Stomach (tissue), 9 donors: ENCODE results near the gene MIB1. TPM values are rescaled to one million over a fixed set of nuclear protein-coding genes. Genes with fewer than 3 reads are reported as not detected.

ENCODE experiments used
- DNase-seq, 2 donors: peaks; one replicate each; pipeline versions ENCODE4 v3.0.0 to v3.0.0-alpha.2; 2013 to 2019
- H3K27ac ChIP-seq, 5 donors: fragments of 200-600 bp in 4 of 5; sonication (generic) in 4 of 5; one replicate each; pipeline ENCODE4 v1.5.1; 2013 to 2019; ENCODE audit warnings: mild to moderate bottlenecking in 1 of 5, moderate library complexity in 1 of 5
- H3K27me3 ChIP-seq, 3 donors: fragments of 200-600 bp; sonication (generic); one replicate each; pipeline ENCODE4 v1.5.1; 2017 to 2019; ENCODE audit warnings: mixed run types in 1 of 3
- H3K36me3 ChIP-seq, 4 donors: fragments of 200-600 bp; sonication (generic); 1 replicate in 3 of 4; 2 replicates in 1 of 4; pipeline ENCODE4 v1.5.1; 2016 to 2019
- H3K4me1 ChIP-seq, 4 donors: fragments of 200-600 bp; sonication (generic); one replicate each; pipeline ENCODE4 v1.5.1; 2016 to 2019
- H3K4me3 ChIP-seq, 4 donors: fragments of 200-600 bp; sonication (generic) in 3 of 4; one replicate each; pipeline ENCODE4 v1.5.1; 2016 to 2019; ENCODE audit warnings: mild to moderate bottlenecking in 1 of 4
- H3K9me3 ChIP-seq, 4 donors: fragments of 200-600 bp; sonication (generic); one replicate each; pipeline ENCODE4 v1.5.1; 2016 to 2019
- EP300 ChIP-seq: sonication (generic); formaldehyde crosslinking; IDR thresholded peaks from one replicate; pipeline ENCODE4 v1.6.1; 2017; ENCODE audit warnings: antibody characterized with exemption
- POLR2A ChIP-seq, 4 donors: fragments of 450-650 bp; IDR thresholded peaks; one replicate each; pipeline ENCODE4 v1.6.1; 2016; ENCODE audit warnings: antibody characterized with exemption in 4 of 4, control low read depth in 2 of 4, mild to moderate bottlenecking in 1 of 4, moderate library complexity in 1 of 4
- POLR2AphosphoS5 ChIP-seq, 3 donors: sonication (generic); formaldehyde crosslinking; IDR thresholded peaks; one replicate each; pipeline ENCODE4 v1.6.1; 2016; ENCODE audit warnings: antibody characterized with exemption in 3 of 3
- WGBS, 5 donors: extraction: QIAGEN DNeasy Blood & Tissue Kit in 3 of 5; methylation state at CpG; one replicate each; pipeline versions ENCODE4 v1.1.5 to v1.1.7; 2013 to 2018; 5-methylcytosine and 5-hydroxymethylcytosine counted together
- intact Hi-C: fragments of 100-400 bp; cut with DNase I; formaldehyde crosslinking; loops from one replicate; pipeline ENCODE4 v1.15.1; 2023; ENCODE audit warnings: low total_unique reads
- polyA plus RNA-seq, 3 donors: library from polyadenylated mRNA; stranded (reverse); fragments of 200-250 nt; gene quantifications; one replicate each; pipeline ENCODE4 v1.2.3, GENCODE V29; 2013
- total RNA-seq, 5 donors: library from RNA; depleted of rRNA; stranded (reverse); fragments of >200 nt; gene quantifications; one replicate each; pipeline versions ENCODE4 v1.1.0 to v1.2.3, GENCODE V29; 2014 to 2016
- TF ChIP-seq, protein P1 (sequence below), 7 experiments: fragments of 450-650 bp in 4 of 7; fragments of 200-600 bp in 3 of 7; sonication (generic) in 3 of 7; IDR thresholded peaks; one replicate each; pipeline ENCODE4 v1.5.1; 2016 to 2019; ENCODE audit warnings: antibody characterized with exemption in 7 of 7, control low read depth in 2 of 7, mild to moderate bottlenecking in 1 of 7
- donor health status: healthy with polysubstance abuse.
- donor health status: Bipolar disorder and iron deficiency.
- donor health status: healthy.

Gene MIB1
- total and polyA plus RNA-seq, 8 donors, result 4.4 to 83.5 (median 13.1) TPM

DNA sequence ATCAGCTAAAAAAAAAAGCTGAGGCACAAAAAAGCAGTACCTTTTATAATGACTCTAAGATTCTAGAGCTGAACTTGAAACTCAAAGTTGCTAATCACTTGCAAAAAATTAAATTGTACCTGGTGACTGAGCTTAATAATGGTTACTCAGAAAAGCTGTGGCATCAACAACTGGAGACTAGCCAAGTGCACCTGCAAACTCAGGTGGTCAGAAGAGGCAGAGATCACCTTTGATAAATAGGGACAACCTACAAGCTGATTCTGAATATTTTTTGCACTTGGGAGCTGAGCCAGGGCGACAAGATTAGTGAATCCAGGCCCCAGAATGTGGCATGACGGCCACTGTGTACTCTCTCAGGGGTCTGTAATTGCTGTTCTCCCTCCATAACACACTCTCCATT lies 39.0 kb upstream of the MIB1 start:
- Histone ChIP-seq H3K9me3 (no peaks in the 10 kb centered on the region), H3K4me3 (no peak overlapping the region), H3K27me3 (no peaks in the 10 kb centered on the region), H3K4me1 (peaks cover 5 to 25% (median 15%) of the 10 kb centered on the region in 4 donors), H3K36me3 (peaks cover 4 to 44% (median 32%) of the 10 kb centered on the region in 4 donors), H3K27ac (no peak overlapping the region)
- WGBS, 5 donors, result 88 to 94% (median 92%) methylated on average over 2 of the region's 2 CpGs
- no peak for DNase-seq
- TF ChIP-seq EP300 (no peak), POLR2A (IDR thresholded peaks at IDR 0.05) (no peak), POLR2AphosphoS5 (IDR thresholded peaks at IDR 0.05) (no peak)
- TF ChIP-seq, protein P1, sequence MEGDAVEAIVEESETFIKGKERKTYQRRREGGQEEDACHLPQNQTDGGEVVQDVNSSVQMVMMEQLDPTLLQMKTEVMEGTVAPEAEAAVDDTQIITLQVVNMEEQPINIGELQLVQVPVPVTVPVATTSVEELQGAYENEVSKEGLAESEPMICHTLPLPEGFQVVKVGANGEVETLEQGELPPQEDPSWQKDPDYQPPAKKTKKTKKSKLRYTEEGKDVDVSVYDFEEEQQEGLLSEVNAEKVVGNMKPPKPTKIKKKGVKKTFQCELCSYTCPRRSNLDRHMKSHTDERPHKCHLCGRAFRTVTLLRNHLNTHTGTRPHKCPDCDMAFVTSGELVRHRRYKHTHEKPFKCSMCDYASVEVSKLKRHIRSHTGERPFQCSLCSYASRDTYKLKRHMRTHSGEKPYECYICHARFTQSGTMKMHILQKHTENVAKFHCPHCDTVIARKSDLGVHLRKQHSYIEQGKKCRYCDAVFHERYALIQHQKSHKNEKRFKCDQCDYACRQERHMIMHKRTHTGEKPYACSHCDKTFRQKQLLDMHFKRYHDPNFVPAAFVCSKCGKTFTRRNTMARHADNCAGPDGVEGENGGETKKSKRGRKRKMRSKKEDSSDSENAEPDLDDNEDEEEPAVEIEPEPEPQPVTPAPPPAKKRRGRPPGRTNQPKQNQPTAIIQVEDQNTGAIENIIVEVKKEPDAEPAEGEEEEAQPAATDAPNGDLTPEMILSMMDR (IDR thresholded peaks at IDR 0.05), result no peak
- intact Hi-C loops, result no loop called here

DNA sequence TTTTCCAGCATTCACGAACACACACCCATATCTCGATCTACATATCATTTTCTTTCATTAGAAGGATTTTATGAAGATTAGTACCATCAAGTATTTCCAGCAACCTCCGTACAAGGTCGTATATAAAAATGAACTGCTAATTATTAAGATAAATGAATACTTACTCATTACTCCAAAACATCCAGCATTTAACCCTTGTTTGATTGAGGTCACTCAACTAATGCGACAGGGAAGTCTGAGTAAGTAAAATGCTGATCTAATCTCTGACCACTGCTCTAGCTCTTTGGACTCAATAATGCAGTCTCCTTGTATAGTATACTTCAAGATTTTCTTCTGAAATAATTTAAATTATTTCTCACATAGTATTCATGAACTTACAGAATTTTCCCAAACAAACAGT lies 38.0 kb upstream of the MIB1 start:
- intact Hi-C loops, result no loop called here
- TF ChIP-seq, protein P1 (IDR thresholded peaks at IDR 0.05), result no peak
- no peak for TF ChIP-seq POLR2A (IDR thresholded peaks at IDR 0.05)
- TF ChIP-seq POLR2AphosphoS5 (IDR thresholded peaks at IDR 0.05), result no peak
- TF ChIP-seq EP300, result no peak
- Histone ChIP-seq H3K27me3 (no peaks in the 10 kb centered on the region), H3K4me3 (peak overlapping the region in 2 of 4 donors; percentile 71 to 86), H3K4me1 (peaks cover 5 to 25% (median 15%) of the 10 kb centered on the region in 4 donors), H3K9me3 (no peaks in the 10 kb centered on the region), H3K36me3 (peaks cover 4 to 40% (median 32%) of the 10 kb centered on the region in 4 donors), H3K27ac (peak overlapping the region in 1 of 5 donors; percentile 95)
- 76 to 79% (median 77%) methylated on average over 5 of the region's 5 CpGs for WGBS, 5 donors
- no peak for DNase-seq

DNA sequence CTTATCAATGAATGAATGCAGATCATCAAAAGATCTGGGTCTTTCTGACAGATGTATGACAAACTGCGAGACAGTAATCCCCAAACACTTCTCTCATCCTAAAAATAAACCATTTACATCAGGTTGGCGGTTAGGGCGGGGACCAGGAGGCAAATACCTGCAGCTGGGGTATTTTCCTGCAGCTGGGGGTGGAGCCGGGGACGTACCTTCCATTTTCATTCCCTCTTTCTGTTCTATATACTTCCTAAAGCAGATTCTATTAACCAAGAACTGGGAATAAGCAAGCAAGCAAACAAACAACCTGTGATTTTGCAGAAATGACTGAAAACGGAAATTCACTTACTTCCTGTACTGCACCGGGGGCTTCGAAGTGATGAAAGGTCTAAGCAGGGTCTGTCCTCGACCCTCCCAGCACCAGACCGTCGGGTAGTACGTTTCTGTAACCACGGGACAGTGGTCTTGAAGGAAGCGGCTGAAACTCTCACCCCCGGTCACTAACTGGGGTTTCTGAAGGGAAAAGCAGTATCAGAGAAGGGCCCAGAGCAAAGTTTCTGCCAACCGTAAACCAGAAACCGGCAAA lies 37.3 kb upstream of the MIB1 start:
- no peaks in the 10 kb centered on the region for H3K9me3 ChIP-seq
- WGBS, 5 donors, result 3 to 6% (median 3%) methylated on average over 17 of the region's 17 CpGs
- intact Hi-C loops, result no loop called here
- peak; percentile 34 to 57 for DNase-seq
- H3K4me1 ChIP-seq, result peaks cover 5 to 25% (median 15%) of the 10 kb centered on the region in 4 donors
- H3K27ac ChIP-seq, result peak overlapping the region; percentile 93 to 97 (median 96)
- peak overlapping the region; percentile 71 to 94 (median 87) for H3K4me3 ChIP-seq
- H3K36me3 ChIP-seq, result peaks cover 4 to 35% (median 29%) of the 10 kb centered on the region in 4 donors
- H3K27me3 ChIP-seq, result no peaks in the 10 kb centered on the region
- TF ChIP-seq POLR2A (IDR thresholded peaks at IDR 0.05) (no peak), POLR2AphosphoS5 (IDR thresholded peaks at IDR 0.05) (no peak), EP300 (no peak)
- TF ChIP-seq, protein P1 (IDR thresholded peaks at IDR 0.05), result no peak

DNA sequence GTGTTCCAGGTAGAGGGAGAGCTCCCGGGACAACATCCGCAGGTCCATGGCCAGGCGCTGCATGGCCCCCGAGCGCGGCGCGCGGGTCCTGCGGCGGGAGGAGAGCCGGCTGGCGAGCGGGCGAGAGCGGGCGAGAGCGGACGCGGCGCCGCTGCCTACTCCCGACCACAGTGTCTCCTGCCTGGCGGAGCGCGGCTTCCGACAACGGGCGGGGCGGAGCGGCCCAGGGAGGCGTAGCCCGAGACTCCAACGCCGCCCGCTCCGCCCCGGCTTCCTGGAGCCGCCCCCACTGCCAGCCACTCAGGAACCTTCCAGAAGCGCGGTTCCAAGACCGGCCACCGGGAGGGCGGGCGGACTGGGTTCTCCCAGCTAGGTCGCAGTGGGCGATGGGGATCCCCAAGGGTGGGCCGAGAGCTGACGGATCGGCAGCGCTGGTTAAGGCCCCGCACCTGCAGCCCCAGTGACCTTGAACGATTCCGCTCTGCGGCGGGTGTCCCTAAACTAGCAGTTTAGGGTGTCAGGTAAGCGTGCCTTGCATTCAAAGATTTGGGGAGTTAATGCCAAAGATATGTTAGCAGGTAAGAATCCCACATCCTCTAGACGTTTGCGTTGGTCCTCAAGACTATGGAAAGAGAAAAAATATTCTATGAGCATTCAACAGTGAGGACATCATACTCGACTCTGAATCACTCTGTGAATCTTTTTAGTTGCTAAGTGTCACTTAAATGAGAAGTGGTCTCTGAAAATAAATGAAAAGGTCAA lies 35.8 kb upstream of the MIB1 start, which contains the start of gene ABHD3:
Gene ABHD3, minus strand, starts transcription at position 172 of the 762 bp plus-strand sequence. Its CDS starts 109 bp downstream, at position 63.
- H3K9me3 ChIP-seq, result no peaks in the 10 kb centered on the region
- DNase-seq, result peak; percentile 96 to 98
- WGBS, 5 donors, result 1 to 14% (median 2%) methylated on average over 8 to 60 of the region's 60 CpGs
- TF ChIP-seq POLR2A (IDR thresholded peaks at IDR 0.05) (peak in 2 of 4 donors; percentile 52 to 85), EP300 (no peak), POLR2AphosphoS5 (IDR thresholded peaks at IDR 0.05) (peak; percentile 66 to 98 (median 94))
- TF ChIP-seq, protein P1 (IDR thresholded peaks at IDR 0.05), result peak in 5 of 7 experiments; percentile 30 to 75 (median 65)
- peaks cover 1 to 21% (median 14%) of the 10 kb centered on the region in 4 donors for H3K36me3 ChIP-seq
- peak within 1 kb of the TSS; percentile 71 to 94 (median 87) for H3K4me3 ChIP-seq
- H3K27me3 ChIP-seq, result no peaks in the 10 kb centered on the region
- intact Hi-C loops, result no loop called here
- peaks cover 5 to 25% (median 15%) of the 10 kb centered on the region in 4 donors for H3K4me1 ChIP-seq
- peak within 1 kb of the TSS; percentile 93 to 97 (median 96) for H3K27ac ChIP-seq
